GM23338 (cell line): Measurements from ENCODE around the gene RAPGEF5.

ENCODE experiments used
- CREB1 ChIP-seq: fragments of 250-450 bp; sonication (Bioruptor Pico); IDR thresholded peaks from 2 replicates; pipeline ENCODE4 v1.5.0; 2020; ENCODE audit warnings: low read depth, mild to moderate bottlenecking, moderate library complexity
- EZH2 ChIP-seq: fragments of 200-600 bp; sonication (generic); IDR thresholded peaks from one replicate; pipeline ENCODE4 v1.8.0; 2017; ENCODE audit warnings: antibody characterized with exemption, mild to moderate bottlenecking, low read depth; ENCODE audit not compliant: unreplicated experiment
- NANOG ChIP-seq: IDR thresholded peaks from 2 replicates; pipeline ENCODE4 v1.6.1; 2016; ENCODE audit warnings: antibody characterized with exemption, borderline replicate concordance
- POLR2AphosphoS5 ChIP-seq: IDR thresholded peaks from 2 replicates; pipeline ENCODE4 v1.6.1; 2016; ENCODE audit warnings: antibody characterized with exemption, low read depth
- TF ChIP-seq, protein P1 (sequence below), 2 experiments: fragments of 200-600 bp in 1 of 2; sonication (generic) in 1 of 2; conservative IDR thresholded peaks; 2 replicates each; pipeline versions ENCODE4 v1.5.1 to v1.6.1; 2016 to 2017; ENCODE audit warnings: antibody characterized with exemption in 2 of 2, low read depth in 2 of 2, mild to moderate bottlenecking in 2 of 2, moderate library complexity in 1 of 2
- TF ChIP-seq, protein P2 (sequence below): IDR thresholded peaks from one replicate; pipeline ENCODE4 v1.6.1; 2018; ENCODE audit warnings: antibody characterized with exemption; ENCODE audit not compliant: unreplicated experiment
- TF ChIP-seq, protein P3 (sequence below): fragments of 250-450 bp; sonication (Bioruptor Pico); IDR thresholded peaks from 2 replicates; pipeline ENCODE4 v1.5.0; 2020; ENCODE audit warnings: mild to moderate bottlenecking, moderate library complexity

DNA sequence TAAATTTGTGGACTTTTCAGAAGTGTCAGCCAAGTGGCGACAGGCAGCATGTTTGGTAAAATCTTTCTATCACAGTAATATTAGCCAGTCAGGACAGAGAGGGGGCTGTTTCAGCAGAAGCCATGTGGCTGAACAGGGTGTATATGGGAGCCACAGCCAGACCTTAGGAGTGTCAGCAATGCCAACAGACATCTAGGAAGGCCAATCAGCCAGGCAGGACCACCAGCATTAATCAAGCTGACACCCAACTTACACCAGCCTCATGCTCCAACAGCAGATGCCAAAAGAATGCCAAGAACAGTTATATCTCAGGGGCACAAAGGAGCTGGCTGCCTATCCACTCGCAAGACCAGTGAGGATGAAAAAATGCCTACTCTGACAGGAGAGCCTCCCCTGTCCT, 54.8 kb downstream of the RAPGEF5 start:
- TF ChIP-seq EZH2 (no peak), CREB1 (CRISPR knock-in tag) (no peak), POLR2AphosphoS5 (no peak), NANOG (no peak)
- TF ChIP-seq, protein P1, sequence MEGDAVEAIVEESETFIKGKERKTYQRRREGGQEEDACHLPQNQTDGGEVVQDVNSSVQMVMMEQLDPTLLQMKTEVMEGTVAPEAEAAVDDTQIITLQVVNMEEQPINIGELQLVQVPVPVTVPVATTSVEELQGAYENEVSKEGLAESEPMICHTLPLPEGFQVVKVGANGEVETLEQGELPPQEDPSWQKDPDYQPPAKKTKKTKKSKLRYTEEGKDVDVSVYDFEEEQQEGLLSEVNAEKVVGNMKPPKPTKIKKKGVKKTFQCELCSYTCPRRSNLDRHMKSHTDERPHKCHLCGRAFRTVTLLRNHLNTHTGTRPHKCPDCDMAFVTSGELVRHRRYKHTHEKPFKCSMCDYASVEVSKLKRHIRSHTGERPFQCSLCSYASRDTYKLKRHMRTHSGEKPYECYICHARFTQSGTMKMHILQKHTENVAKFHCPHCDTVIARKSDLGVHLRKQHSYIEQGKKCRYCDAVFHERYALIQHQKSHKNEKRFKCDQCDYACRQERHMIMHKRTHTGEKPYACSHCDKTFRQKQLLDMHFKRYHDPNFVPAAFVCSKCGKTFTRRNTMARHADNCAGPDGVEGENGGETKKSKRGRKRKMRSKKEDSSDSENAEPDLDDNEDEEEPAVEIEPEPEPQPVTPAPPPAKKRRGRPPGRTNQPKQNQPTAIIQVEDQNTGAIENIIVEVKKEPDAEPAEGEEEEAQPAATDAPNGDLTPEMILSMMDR (conservative IDR thresholded peaks at IDR 0.05; ENCODE audit: low read depth in 2 of 2): no peak
- TF ChIP-seq, protein P2, sequence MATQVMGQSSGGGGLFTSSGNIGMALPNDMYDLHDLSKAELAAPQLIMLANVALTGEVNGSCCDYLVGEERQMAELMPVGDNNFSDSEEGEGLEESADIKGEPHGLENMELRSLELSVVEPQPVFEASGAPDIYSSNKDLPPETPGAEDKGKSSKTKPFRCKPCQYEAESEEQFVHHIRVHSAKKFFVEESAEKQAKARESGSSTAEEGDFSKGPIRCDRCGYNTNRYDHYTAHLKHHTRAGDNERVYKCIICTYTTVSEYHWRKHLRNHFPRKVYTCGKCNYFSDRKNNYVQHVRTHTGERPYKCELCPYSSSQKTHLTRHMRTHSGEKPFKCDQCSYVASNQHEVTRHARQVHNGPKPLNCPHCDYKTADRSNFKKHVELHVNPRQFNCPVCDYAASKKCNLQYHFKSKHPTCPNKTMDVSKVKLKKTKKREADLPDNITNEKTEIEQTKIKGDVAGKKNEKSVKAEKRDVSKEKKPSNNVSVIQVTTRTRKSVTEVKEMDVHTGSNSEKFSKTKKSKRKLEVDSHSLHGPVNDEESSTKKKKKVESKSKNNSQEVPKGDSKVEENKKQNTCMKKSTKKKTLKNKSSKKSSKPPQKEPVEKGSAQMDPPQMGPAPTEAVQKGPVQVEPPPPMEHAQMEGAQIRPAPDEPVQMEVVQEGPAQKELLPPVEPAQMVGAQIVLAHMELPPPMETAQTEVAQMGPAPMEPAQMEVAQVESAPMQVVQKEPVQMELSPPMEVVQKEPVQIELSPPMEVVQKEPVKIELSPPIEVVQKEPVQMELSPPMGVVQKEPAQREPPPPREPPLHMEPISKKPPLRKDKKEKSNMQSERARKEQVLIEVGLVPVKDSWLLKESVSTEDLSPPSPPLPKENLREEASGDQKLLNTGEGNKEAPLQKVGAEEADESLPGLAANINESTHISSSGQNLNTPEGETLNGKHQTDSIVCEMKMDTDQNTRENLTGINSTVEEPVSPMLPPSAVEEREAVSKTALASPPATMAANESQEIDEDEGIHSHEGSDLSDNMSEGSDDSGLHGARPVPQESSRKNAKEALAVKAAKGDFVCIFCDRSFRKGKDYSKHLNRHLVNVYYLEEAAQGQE: no peak
- TF ChIP-seq, protein P3, sequence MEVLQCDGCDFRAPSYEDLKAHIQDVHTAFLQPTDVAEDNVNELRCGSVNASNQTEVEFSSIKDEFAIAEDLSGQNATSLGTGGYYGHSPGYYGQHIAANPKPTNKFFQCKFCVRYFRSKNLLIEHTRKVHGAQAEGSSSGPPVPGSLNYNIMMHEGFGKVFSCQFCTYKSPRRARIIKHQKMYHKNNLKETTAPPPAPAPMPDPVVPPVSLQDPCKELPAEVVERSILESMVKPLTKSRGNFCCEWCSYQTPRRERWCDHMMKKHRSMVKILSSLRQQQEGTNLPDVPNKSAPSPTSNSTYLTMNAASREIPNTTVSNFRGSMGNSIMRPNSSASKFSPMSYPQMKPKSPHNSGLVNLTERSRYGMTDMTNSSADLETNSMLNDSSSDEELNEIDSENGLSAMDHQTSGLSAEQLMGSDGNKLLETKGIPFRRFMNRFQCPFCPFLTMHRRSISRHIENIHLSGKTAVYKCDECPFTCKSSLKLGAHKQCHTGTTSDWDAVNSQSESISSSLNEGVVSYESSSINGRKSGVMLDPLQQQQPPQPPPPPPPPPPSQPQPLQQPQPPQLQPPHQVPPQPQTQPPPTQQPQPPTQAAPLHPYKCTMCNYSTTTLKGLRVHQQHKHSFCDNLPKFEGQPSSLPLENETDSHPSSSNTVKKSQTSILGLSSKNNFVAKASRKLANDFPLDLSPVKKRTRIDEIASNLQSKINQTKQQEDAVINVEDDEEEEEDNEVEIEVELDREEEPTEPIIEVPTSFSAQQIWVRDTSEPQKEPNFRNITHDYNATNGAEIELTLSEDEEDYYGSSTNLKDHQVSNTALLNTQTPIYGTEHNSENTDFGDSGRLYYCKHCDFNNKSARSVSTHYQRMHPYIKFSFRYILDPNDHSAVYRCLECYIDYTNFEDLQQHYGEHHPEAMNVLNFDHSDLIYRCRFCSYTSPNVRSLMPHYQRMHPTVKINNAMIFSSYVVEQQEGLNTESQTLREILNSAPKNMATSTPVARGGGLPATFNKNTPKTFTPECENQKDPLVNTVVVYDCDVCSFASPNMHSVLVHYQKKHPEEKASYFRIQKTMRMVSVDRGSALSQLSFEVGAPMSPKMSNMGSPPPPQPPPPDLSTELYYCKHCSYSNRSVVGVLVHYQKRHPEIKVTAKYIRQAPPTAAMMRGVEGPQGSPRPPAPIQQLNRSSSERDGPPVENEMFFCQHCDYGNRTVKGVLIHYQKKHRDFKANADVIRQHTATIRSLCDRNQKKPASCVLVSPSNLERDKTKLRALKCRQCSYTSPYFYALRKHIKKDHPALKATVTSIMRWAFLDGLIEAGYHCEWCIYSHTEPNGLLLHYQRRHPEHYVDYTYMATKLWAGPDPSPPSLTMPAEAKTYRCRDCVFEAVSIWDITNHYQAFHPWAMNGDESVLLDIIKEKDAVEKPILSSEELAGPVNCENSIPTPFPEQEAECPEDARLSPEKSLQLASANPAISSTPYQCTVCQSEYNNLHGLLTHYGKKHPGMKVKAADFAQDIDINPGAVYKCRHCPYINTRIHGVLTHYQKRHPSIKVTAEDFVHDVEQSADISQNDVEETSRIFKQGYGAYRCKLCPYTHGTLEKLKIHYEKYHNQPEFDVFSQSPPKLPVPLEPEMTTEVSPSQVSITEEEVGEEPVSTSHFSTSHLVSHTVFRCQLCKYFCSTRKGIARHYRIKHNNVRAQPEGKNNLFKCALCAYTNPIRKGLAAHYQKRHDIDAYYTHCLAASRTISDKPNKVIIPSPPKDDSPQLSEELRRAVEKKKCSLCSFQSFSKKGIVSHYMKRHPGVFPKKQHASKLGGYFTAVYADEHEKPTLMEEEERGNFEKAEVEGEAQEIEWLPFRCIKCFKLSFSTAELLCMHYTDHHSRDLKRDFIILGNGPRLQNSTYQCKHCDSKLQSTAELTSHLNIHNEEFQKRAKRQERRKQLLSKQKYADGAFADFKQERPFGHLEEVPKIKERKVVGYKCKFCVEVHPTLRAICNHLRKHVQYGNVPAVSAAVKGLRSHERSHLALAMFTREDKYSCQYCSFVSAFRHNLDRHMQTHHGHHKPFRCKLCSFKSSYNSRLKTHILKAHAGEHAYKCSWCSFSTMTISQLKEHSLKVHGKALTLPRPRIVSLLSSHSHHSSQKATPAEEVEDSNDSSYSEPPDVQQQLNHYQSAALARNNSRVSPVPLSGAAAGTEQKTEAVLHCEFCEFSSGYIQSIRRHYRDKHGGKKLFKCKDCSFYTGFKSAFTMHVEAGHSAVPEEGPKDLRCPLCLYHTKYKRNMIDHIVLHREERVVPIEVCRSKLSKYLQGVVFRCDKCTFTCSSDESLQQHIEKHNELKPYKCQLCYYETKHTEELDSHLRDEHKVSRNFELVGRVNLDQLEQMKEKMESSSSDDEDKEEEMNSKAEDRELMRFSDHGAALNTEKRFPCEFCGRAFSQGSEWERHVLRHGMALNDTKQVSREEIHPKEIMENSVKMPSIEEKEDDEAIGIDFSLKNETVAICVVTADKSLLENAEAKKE (CRISPR knock-in tag): no peak
